Gastrocnemius medialis (tissue), 4 donors: ENCODE data around the gene MACROD2. TPM values are rescaled to one million over a fixed set of nuclear protein-coding genes. Genes with fewer than 3 reads are reported as not detected.

Experiments used
- ATAC-seq, 2 donors: fragments of 150-250 bp; one replicate each; pipeline ENCODE4 v1.9.1; 2016
- DNase-seq, 2 donors: peaks; one replicate each; pipeline ENCODE4 v3.0.0-alpha.2; 2019
- H3K27ac ChIP-seq, 4 donors: fragments of 200-600 bp; sonication (generic); 1 replicate in 1 of 4; 2 replicates in 3 of 4; pipeline ENCODE4 v1.5.1; 2016 to 2018; ENCODE audit warnings: mild to moderate bottlenecking in 2 of 4, moderate library complexity in 1 of 4
- H3K27me3 ChIP-seq, 3 donors: fragments of 200-600 bp; sonication (generic) in 2 of 3; 1 replicate in 1 of 3; 2 replicates in 2 of 3; pipeline versions ENCODE4 v1.5.1 to v1.6.0; 2016 to 2019; ENCODE audit warnings: mild to moderate bottlenecking in 1 of 3, moderate library complexity in 1 of 3
- H3K36me3 ChIP-seq, 2 donors: fragments of 200-600 bp; sonication (generic) in 1 of 2; one replicate each; pipeline ENCODE4 v1.5.1; 2017 to 2018
- H3K4me1 ChIP-seq, 2 donors: fragments of 200-600 bp; sonication (generic) in 1 of 2; one replicate each; pipeline ENCODE4 v1.5.1; 2016 to 2017; ENCODE audit warnings: mild to moderate bottlenecking in 2 of 2
- H3K4me3 ChIP-seq, 4 donors: fragments of 200-600 bp; sonication (generic) in 3 of 4; 1 replicate in 1 of 4; 2 replicates in 3 of 4; pipeline ENCODE4 v1.5.1; 2016 to 2019; ENCODE audit warnings: mild to moderate bottlenecking in 2 of 4
- H3K9me3 ChIP-seq, 3 donors: fragments of 200-600 bp; sonication (generic) in 2 of 3; 1 replicate in 1 of 3; 2 replicates in 2 of 3; pipeline ENCODE4 v1.5.1; 2016 to 2019
- POLR2A ChIP-seq, 2 donors: fragments of 450-650 bp; IDR thresholded peaks; one replicate each; pipeline ENCODE4 v1.6.1; 2017; ENCODE audit warnings: antibody characterized with exemption in 2 of 2, mild to moderate bottlenecking in 2 of 2, moderate library complexity in 2 of 2
- in situ Hi-C, 4 donors: fragments of 200-750 bp; cut with MboI; loops; one replicate each; pipeline versions ENCODE4 v1.15.0 to v1.8.0; 2017; ENCODE audit warnings: low sequenced_read_pairs in 4 of 4
- intact Hi-C: fragments of 100-400 bp; cut with DNase I; formaldehyde crosslinking; loops from one replicate; pipeline ENCODE4 v1.15.1; 2023; ENCODE audit warnings: low total_unique reads
- total RNA-seq, 4 donors: library from RNA; depleted of rRNA; stranded (reverse); fragments of >200 nt; gene quantifications; one replicate each; pipeline versions ENCODE4 v1.1.0 to v1.2.3, GENCODE V29; 2016
- TF ChIP-seq, protein P1 (sequence below), 5 experiments: fragments of 450-650 bp in 3 of 5; fragments of 200-600 bp in 2 of 5; sonication (generic) in 2 of 5; IDR thresholded peaks in 4 of 5; conservative IDR thresholded peaks in 1 of 5; 1 replicate in 4 of 5; 2 replicates in 1 of 5; pipeline ENCODE4 v1.5.1; 2016 to 2019; ENCODE audit warnings: antibody characterized with exemption in 5 of 5, mild to moderate bottlenecking in 3 of 5, moderate library complexity in 3 of 5

The MACROD2 gene
- total RNA-seq, 4 donors from 2014 or later: 1.8 to 10.2 (median 3.6) TPM

DNA sequence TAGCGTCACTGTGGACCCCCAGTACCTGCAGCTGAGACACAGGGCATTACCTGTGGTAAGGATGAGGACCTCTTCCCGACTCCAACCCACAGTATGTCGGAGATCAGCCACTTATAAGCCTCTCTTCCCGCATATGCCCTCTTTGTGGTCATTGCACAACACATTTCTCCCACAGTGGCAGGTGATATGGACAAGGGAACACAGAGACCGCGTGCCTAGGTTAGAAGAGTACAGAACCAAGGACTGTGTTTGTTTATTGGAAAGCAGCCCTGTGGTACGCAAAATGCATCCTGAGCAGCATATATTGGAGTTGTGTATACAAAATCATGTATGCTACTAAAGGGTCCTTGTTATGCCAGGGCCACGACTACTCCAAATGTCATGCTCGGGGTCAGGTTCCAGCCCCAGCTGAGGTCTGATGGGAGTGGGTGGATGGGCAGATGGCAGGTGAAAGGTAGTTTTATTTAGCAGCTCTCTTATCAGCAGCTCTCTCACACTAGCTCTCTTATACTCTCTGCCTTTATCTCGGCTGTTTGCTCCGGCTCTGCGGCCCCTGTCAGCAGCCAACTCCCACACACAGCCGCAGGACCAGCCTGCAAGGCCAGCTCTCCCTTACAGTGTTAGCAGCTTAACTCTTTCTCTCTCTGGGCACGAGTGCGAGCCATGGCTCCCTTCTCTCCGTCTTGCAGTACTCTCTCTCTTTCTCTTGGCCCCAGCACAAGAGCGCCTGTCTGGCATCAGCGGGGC, 2009.0 kb downstream of the MACROD2 start:
- H3K4me1 ChIP-seq: no peaks in the 10 kb centered on the region
- no peak for DNase-seq
- H3K27ac ChIP-seq: no peak overlapping the region
- no peaks in the 10 kb centered on the region for H3K9me3 ChIP-seq
- intact Hi-C loops: no loop called here
- no peak for ATAC-seq
- H3K27me3 ChIP-seq: no peaks in the 10 kb centered on the region
- TF ChIP-seq POLR2A (IDR thresholded peaks at IDR 0.05): no peak
- TF ChIP-seq, protein P1, sequence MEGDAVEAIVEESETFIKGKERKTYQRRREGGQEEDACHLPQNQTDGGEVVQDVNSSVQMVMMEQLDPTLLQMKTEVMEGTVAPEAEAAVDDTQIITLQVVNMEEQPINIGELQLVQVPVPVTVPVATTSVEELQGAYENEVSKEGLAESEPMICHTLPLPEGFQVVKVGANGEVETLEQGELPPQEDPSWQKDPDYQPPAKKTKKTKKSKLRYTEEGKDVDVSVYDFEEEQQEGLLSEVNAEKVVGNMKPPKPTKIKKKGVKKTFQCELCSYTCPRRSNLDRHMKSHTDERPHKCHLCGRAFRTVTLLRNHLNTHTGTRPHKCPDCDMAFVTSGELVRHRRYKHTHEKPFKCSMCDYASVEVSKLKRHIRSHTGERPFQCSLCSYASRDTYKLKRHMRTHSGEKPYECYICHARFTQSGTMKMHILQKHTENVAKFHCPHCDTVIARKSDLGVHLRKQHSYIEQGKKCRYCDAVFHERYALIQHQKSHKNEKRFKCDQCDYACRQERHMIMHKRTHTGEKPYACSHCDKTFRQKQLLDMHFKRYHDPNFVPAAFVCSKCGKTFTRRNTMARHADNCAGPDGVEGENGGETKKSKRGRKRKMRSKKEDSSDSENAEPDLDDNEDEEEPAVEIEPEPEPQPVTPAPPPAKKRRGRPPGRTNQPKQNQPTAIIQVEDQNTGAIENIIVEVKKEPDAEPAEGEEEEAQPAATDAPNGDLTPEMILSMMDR (IDR thresholded peaks at IDR 0.05 in 4 of 5, conservative IDR thresholded peaks at IDR 0.05 in 1 of 5): no peak
- H3K36me3 ChIP-seq: no peaks in the 10 kb centered on the region
- no peak overlapping the region for H3K4me3 ChIP-seq
- in situ Hi-C loops: no loop called here

DNA sequence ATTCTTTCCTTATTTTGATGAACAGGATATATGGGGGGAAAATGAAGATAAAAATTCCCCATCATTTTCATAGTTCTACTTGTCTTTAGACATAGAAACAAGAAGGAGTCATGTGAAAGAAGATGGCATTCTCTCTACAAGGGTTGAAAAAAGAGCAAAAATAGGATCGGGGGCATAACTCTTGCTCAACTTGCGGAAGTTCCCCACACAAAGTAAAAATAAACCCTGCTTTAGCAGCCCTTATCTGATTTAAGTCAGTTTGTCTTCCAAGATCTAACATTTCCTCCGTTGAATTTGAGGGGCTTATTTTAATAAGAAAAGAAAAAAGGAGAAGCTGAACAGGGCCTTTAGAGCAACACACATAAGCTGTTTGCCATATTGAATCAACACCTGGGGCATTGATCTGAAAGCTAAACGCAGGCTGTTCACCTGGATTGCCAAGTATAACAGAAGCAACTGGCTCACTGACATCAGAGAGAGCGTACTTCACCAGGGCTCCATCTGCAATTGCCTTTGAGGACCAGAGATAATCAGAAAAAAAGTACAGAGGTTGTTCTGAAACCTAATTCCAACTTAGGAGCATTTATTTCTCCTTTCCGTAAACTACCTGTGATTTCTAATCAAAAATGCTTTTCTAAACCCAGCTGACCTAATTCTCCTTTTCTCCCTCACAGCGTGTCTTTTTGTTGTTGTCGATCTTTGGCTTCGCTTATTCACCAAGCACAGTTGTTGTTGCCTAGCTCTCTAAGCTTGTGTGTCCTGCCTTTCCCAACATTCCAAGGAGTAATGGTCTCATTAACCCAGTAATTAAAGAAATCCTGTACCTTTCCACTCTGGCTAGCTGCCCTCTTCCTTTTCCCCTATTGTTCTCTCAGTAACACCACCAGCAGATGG, 2010.0 kb downstream of the MACROD2 start:
- H3K36me3 ChIP-seq: no peaks in the 10 kb centered on the region

DNA sequence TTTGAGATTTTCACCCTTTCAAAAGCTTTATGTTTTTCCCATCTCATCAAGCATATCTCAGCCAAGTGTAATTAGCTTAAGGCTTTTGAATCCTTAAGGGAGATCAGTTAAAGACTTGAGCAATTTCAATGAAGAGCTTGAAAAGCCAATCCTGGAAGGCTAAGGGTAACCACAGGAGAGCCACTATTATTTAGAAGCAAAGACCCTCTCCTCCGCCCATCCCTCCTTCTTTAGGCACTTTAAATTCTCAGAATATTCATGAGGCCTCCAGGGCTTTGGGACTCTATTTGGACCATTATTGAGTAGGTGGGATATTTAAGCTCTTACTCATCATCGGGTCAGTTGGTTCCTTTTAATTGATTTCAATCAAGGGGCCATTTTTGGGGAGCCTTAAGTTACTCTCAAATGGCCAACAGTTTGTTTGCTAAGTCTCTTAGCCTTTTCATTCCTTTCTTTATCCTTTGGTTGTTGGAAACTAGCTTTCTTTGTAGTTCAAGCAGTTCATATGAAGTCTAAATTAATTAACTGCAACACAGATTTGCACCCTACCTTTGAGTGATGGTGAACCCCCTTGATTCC, 2010.7 kb downstream of the MACROD2 start:
- TF ChIP-seq, protein P1 (IDR thresholded peaks at IDR 0.05 in 4 of 5, conservative IDR thresholded peaks at IDR 0.05 in 1 of 5): no peak
- TF ChIP-seq POLR2A (IDR thresholded peaks at IDR 0.05): no peak
- Histone ChIP-seq H3K9me3 (no peaks in the 10 kb centered on the region), H3K27me3 (no peaks in the 10 kb centered on the region), H3K4me3 (no peak overlapping the region), H3K4me1 (no peaks in the 10 kb centered on the region), H3K27ac (no peak overlapping the region), H3K36me3 (no peaks in the 10 kb centered on the region)
- DNase-seq (no peak), ATAC-seq (no peak)
- in situ Hi-C loops (no loop called here), intact Hi-C loops (no loop called here)

More for the DNA sequence above, 2010.0 kb downstream of the MACROD2 start:
- H3K27me3 ChIP-seq: no peaks in the 10 kb centered on the region
- H3K9me3 ChIP-seq: no peaks in the 10 kb centered on the region
- no peaks in the 10 kb centered on the region for H3K4me1 ChIP-seq
- H3K27ac ChIP-seq: no peak overlapping the region
- DNase-seq (no peak), ATAC-seq (no peak)
- H3K4me3 ChIP-seq: no peak overlapping the region
- TF ChIP-seq, protein P1 (IDR thresholded peaks at IDR 0.05 in 4 of 5, conservative IDR thresholded peaks at IDR 0.05 in 1 of 5): no peak
- TF ChIP-seq POLR2A (IDR thresholded peaks at IDR 0.05): no peak
- in situ Hi-C loops: no loop called here
- intact Hi-C loops: no loop called here

DNA sequence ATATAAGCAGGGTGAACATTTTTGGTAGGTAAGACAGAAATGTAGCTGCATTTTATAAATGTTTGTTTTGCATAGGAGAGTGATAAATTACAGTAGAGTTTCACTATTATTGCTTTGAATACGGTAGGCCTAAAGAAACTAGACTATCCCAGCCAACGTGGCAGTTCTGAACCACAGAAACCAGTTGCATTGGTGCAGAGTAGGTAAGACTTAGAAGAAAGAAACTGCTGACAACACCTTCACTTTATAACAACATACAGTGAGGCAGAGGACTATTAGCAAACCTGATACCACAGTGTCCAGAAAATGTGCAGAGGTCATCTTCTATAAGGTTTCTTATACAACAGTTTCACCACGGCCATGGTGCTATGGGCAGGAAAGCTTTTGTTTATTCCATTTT, 2011.8 kb downstream of the MACROD2 start:
- no peak for DNase-seq
- no peaks in the 10 kb centered on the region for H3K9me3 ChIP-seq
- H3K4me1 ChIP-seq: no peaks in the 10 kb centered on the region
- TF ChIP-seq POLR2A (IDR thresholded peaks at IDR 0.05): no peak
- TF ChIP-seq, protein P1 (IDR thresholded peaks at IDR 0.05 in 4 of 5, conservative IDR thresholded peaks at IDR 0.05 in 1 of 5): no peak
- ATAC-seq: no peak
- H3K36me3 ChIP-seq: no peaks in the 10 kb centered on the region
- intact Hi-C loops: no loop called here
- no peaks in the 10 kb centered on the region for H3K27me3 ChIP-seq
- in situ Hi-C loops: no loop called here
- H3K27ac ChIP-seq: no peak overlapping the region
- no peak overlapping the region for H3K4me3 ChIP-seq
